NT2/D1 (cell line): ENCODE results near the gene PARVA.

ENCODE experiments used
- SUZ12 ChIP-seq: IDR thresholded peaks from 2 replicates; pipeline ENCODE4 v1.6.1; 2011; ENCODE audit not compliant: insufficient read length, insufficient read depth; ENCODE audit errors: extremely low read depth
- YY1 ChIP-seq: IDR thresholded peaks from 2 replicates; pipeline ENCODE4 v1.6.1; 2011; ENCODE audit not compliant: insufficient read length, insufficient read depth
- ZNF274 ChIP-seq: IDR thresholded peaks from 2 replicates; pipeline ENCODE4 v1.6.1; 2011; ENCODE audit warnings: mild to moderate bottlenecking, low read depth, low read length

DNA sequence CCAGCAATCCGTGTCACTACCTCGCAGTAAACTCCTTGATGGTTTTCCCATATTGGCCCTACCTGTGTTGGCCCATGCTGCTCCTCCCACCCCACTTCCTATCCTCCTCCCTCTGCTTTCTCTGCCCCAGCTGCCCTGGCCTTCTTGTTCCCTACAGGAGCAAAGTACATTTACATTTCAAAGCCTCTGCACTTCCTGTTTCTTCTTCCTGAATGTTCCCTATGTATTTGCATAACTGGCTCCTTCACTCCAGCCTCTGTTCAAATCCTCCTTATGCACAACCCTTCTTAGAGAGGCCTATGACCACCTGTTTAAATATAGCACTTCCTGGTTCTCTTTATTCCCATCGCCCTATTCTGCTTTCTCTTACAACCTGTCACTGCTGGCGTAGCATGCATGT lies 62.2 kb downstream of the PARVA start:
- TF ChIP-seq ZNF274 = no peak
- TF ChIP-seq SUZ12 = no peak
- TF ChIP-seq YY1 = no peak
